Smooth muscle cell (in vitro differentiated cells): ENCODE data around the gene PDLIM1. TPM values are rescaled to one million over a fixed set of nuclear protein-coding genes. Genes with fewer than 3 reads are reported as not detected.
"Not testable (repeated sequence)": the region's sequence is repeated elsewhere in the genome, so short reads cannot be mapped to it uniquely, and the experiment has no call there.

Experiments used
- DNase-seq: peaks from one replicate; lab custom pipeline; 2025; ENCODE audit not compliant: unreplicated experiment; lab: John Stamatoyannopoulos, UW
- H2AFZ ChIP-seq: fragments of 200-600 bp; sonication (generic); 2 replicates; pipeline ENCODE4 v1.6.0; 2016; ENCODE audit warnings: antibody characterized with exemption, low read depth, mild to moderate bottlenecking
- H3F3A ChIP-seq: fragments of 200-600 bp; sonication (generic); 2 replicates; pipeline ENCODE4 v1.6.0; 2017; ENCODE audit warnings: antibody characterized with exemption, low read depth
- H3K27ac ChIP-seq: fragments of 200-600 bp; sonication (generic); 2 replicates; pipeline ENCODE4 v1.5.1; 2016; ENCODE audit warnings: low read depth, mild to moderate bottlenecking
- H3K27me3 ChIP-seq: fragments of 200-600 bp; sonication (generic); 2 replicates; pipeline ENCODE4 v1.6.1; 2016; ENCODE audit warnings: low read depth, mild to moderate bottlenecking
- H3K36me3 ChIP-seq: fragments of 200-600 bp; sonication (generic); 2 replicates; pipeline ENCODE4 v1.5.1; 2016; ENCODE audit warnings: low read depth
- H3K4me1 ChIP-seq: fragments of 200-600 bp; sonication (generic); 2 replicates; pipeline ENCODE4 v1.5.1; 2016; ENCODE audit warnings: low read depth
- H3K4me2 ChIP-seq: fragments of 200-600 bp; sonication (generic); 2 replicates; pipeline ENCODE4 v1.6.0; 2016; ENCODE audit warnings: mild to moderate bottlenecking
- H3K4me3 ChIP-seq: fragments of 200-600 bp; sonication (generic); 2 replicates; pipeline ENCODE4 v1.5.1; 2016; ENCODE audit warnings: mild to moderate bottlenecking
- H3K79me2 ChIP-seq: fragments of 200-600 bp; sonication (generic); 2 replicates; pipeline ENCODE4 v1.6.0; 2016; ENCODE audit warnings: low read depth, mild to moderate bottlenecking
- H3K9ac ChIP-seq: fragments of 200-600 bp; sonication (generic); 2 replicates; pipeline ENCODE4 v1.6.0; 2016; ENCODE audit warnings: low read depth
- H3K9me3 ChIP-seq: fragments of 200-600 bp; sonication (generic); replicated peaks from 2 replicates; pipeline ENCODE4 v1.5.1; 2016; ENCODE audit warnings: low read depth
- H4K20me1 ChIP-seq: fragments of 200-600 bp; sonication (generic); 2 replicates; pipeline ENCODE4 v1.6.0; 2016; ENCODE audit warnings: low read depth
- CTCF ChIP-seq: fragments of 200-600 bp; sonication (generic); IDR thresholded peaks from 2 replicates; pipeline ENCODE4 v1.5.1; 2017; ENCODE audit warnings: borderline replicate concordance, mild to moderate bottlenecking, antibody characterized with exemption; ENCODE audit not compliant: insufficient read depth, poor library complexity, severe bottlenecking
- WGBS: methylation state at CpG from one replicate; pipeline ENCODE4 v1.1.7; 2016; ENCODE audit warnings: low lambda C conversion rate; 5-methylcytosine and 5-hydroxymethylcytosine counted together
- polyA plus RNA-seq: library from polyadenylated mRNA; unstranded; fragments of >200 nt; fragmentation: Nextera tagmentation; extraction: Ambion mirVana; gene quantifications from 2 replicates; pipeline ENCODE4 v1.2.1, GENCODE V29; 2016
- total RNA-seq: library from RNA; depleted of rRNA; stranded (reverse); fragments of >200 nt; gene quantifications from 2 replicates; pipeline ENCODE4 v1.2.3, GENCODE V29; 2014

PDLIM1 gene
- total and polyA plus RNA-seq, 2 experiments from 2014 or later, result 102 to 187 TPM

- Histone ChIP-seq H3K9me3 (no peaks in the 10 kb centered on the region), H4K20me1 (no peaks in the 10 kb centered on the region), H3K27ac (no peak overlapping the region), H3K9ac (no peak overlapping the region), H3K27me3 (no peaks in the 10 kb centered on the region), H3K79me2 (no peaks in the 10 kb centered on the region), H3K4me2 (no peak overlapping the region), H2AFZ (no peak overlapping the region), H3K4me1 (no peaks in the 10 kb centered on the region), H3F3A (no peaks in the 10 kb centered on the region), H3K4me3 (no peak overlapping the region), H3K36me3 (no peaks in the 10 kb centered on the region)
- DNase-seq, result no peak
- 86% methylated on average over 3 of the region's 3 CpGs for WGBS
- TF ChIP-seq CTCF, result no peak
These were observed 79.1 kb downstream of the PDLIM1 start for GRCh38 chr10:95211606-95212279.

GRCh38 chr10:95209509-95210127 lies 81.2 kb downstream of the PDLIM1 start:
- no peak for TF ChIP-seq CTCF
- Histone ChIP-seq H2AFZ (no peak overlapping the region), H3K4me1 (no peaks in the 10 kb centered on the region), H4K20me1 (no peaks in the 10 kb centered on the region), H3F3A (no peaks in the 10 kb centered on the region), H3K27ac (no peak overlapping the region), H3K4me3 (no peak overlapping the region), H3K36me3 (no peaks in the 10 kb centered on the region), H3K9ac (no peak overlapping the region), H3K4me2 (no peak overlapping the region), H3K9me3 (no peaks in the 10 kb centered on the region), H3K79me2 (no peaks in the 10 kb centered on the region), H3K27me3 (no peaks in the 10 kb centered on the region)
- WGBS, result 95% methylated on average over 6 of the region's 6 CpGs
- DNase-seq, result no peak

- H3F3A ChIP-seq, result no peaks in the 10 kb centered on the region
- H3K9ac ChIP-seq, result no peak overlapping the region
- 63% methylated on average over 8 of the region's 8 CpGs for WGBS
- H3K4me1 ChIP-seq, result no peaks in the 10 kb centered on the region
- H3K4me3 ChIP-seq, result no peak overlapping the region
- peak; percentile 28 for TF ChIP-seq CTCF
- H3K9me3 ChIP-seq, result no peaks in the 10 kb centered on the region
- no peak for DNase-seq
- no peak overlapping the region for H3K4me2 ChIP-seq
- H3K79me2 ChIP-seq, result no peaks in the 10 kb centered on the region
- no peak overlapping the region for H3K27ac ChIP-seq
- H3K27me3 ChIP-seq, result no peaks in the 10 kb centered on the region
- no peaks in the 10 kb centered on the region for H4K20me1 ChIP-seq
- no peak overlapping the region for H2AFZ ChIP-seq
- no peaks in the 10 kb centered on the region for H3K36me3 ChIP-seq
These were observed 82.0 kb downstream of the PDLIM1 start for GRCh38 chr10:95208702-95209391.

- WGBS, result 78% methylated on average over 5 of the region's 5 CpGs
- not testable (repeated sequence) for H2AFZ ChIP-seq, H3K9me3 ChIP-seq, H3K27ac ChIP-seq, H3F3A ChIP-seq, DNase-seq, H3K4me2 ChIP-seq, H3K9ac ChIP-seq, H3K4me1 ChIP-seq, H3K36me3 ChIP-seq, H4K20me1 ChIP-seq, H3K79me2 ChIP-seq, H3K27me3 ChIP-seq, H3K4me3 ChIP-seq
These were observed 87.9 kb downstream of the PDLIM1 start for GRCh38 chr10:95202865-95203264.
